GM19193 (cell line): Measurements from ENCODE around the gene CALCOCO2.
A peak's percentile ranks its signal among the peaks of the same experiment; 100 is the strongest.

Experiments
- POLR2A ChIP-seq: IDR thresholded peaks from 4 replicates; pipeline ENCODE4 v1.6.1; 2011; ENCODE audit not compliant: insufficient read depth, insufficient read length; ENCODE audit errors: extremely low read depth

CALCOCO2 gene

DNA sequence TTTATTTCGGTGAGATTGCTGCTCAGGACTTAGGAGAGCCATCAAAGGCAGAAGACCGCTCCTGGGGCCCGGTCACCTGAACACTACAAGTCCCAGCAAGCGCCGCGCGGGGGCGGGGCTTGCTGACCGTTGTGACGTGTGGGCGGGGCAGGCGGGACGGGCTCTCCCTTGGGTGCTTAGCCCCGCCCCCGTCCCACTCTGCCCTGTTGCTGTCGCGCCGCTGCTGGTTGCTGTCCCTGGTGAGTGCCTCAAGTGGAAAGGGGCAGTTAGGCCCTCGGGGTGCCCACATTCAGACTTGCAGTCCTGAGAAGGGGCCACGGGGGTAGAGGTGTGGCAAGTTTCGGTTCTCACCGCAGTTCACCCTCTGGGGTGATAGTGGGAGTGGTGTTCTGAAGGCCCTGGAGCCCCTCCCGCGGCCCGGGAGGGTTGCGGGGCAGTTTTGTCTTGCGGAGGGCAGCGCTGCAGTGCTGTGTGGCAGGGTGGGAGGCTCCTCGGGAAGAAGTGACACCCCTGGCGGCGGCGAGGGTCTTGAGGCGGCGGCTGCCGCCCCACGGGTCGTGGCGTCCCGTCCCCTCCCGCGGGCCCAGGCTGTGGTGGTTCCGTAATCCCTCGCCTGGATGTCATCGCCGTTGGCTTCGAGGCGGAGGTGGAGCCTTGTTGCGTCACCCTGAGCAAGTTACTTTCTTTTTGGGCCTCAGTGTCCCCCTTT is at the start of gene CALCOCO2:
Gene CALCOCO2 (plus strand): TSS at position 196 of the 709 bp plus-strand sequence. CDS start 10,673 bp downstream, outside the sequence.
- TF ChIP-seq POLR2A = peak; percentile 67

GRCh38 chr17:48787828-48788227 is 43.0 kb upstream of the CALCOCO2 start:
- no peak for TF ChIP-seq POLR2A

GRCh38 chr17:48790607-48791127 is 40.2 kb upstream of the CALCOCO2 start:
- TF ChIP-seq POLR2A = no peak

- no peak for TF ChIP-seq POLR2A
Measured at GRCh38 chr17:48791128-48792032, 39.5 kb upstream of the CALCOCO2 start.

DNA sequence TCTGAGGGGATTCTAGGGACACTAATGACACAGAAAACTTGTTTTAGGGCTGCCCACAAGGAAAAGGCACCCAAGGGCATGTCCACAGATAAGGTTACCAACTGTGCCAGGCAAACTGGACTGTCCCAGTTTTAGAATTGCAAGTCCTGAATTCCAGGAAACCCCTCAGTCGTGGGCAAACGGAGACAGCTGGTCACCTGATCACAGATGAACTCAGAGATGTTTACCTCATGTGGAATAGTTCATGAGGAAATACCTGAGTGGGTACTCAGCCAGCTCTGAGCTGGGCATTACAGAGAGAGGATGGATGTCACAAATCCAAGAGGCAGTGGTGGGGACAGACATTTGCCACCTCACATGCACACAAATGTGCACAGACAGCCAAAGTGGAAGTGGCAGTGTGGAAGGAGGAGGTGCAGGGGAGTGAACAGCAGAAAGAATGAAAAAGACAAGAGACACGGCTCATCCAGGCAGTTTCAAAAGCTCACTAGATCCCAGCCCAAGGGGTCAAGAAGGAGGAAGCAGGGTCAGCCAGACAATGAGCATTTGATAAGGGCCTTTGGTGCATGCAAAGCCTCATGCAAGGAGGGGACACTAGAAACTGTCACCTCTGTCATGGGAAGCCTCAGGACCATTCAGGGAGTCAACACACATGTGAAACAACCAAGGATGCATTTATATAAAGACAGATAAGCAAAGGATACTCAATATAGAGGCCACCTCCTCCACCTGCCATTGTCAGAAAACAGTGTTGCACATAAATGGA is 38.6 kb upstream of the CALCOCO2 start:
- no peak for TF ChIP-seq POLR2A

- TF ChIP-seq POLR2A = no peak
Measured at GRCh38 chr17:48795444-48796162, 35.2 kb upstream of the CALCOCO2 start.

DNA sequence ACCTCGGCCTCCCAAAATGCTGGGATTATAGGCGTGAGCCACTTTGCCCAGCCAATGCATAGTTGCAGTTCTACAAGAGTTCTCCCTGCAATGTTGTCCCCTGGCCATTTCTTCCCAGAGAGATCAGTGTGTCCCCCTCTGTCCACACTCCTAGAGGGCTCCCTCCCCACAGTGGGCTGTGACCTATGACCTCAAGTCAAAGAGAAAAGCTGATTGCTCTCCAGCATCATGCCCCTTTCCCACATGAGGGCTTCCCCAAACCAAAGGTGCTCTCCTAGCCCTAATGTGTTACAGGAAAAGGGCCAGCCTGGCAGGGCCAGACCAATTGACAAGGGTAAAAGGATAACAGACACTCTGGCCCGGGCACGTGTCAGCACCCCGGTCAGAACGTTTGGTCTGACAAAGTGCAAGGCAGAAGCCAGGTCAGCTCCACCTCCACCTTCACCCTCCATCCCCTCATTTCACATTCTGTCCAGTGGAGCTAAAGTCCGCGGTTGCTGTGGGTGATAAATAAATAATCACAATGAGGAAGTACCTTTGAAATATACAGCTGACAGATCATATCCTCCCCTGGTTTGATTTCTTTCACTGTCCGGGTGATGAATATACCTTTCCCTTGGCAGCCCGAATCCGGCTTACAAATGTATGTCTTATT is 31.6 kb upstream of the CALCOCO2 start:
- TF ChIP-seq POLR2A = no peak

DNA sequence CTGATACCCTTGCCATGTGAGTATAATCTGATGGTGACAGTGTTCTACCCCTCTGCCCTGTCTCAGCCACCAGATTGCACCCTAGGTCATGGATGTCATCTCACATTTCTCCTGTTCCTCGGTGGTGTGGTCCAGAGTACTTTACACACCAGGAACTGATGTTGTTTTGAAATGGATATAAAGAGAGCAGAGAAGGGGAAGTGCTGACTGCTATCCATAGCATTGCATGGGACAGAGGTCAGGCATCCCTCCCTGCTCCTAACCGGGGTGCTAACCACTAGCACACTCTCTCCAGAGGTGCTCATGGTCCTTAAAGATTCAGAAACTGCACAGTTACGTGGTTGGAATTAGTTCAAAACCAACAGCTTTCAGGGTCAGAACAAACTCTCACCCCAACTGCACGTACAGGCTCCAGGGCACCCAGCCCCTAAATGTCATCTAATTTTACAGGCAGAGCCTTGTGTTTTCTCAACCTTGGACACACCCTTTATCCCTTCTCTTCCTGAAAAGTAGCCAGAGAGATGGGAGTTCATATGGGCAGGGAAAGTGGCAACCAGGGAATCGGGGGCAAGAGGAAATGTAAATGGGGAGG is 30.1 kb upstream of the CALCOCO2 start:
- TF ChIP-seq POLR2A = no peak

DNA sequence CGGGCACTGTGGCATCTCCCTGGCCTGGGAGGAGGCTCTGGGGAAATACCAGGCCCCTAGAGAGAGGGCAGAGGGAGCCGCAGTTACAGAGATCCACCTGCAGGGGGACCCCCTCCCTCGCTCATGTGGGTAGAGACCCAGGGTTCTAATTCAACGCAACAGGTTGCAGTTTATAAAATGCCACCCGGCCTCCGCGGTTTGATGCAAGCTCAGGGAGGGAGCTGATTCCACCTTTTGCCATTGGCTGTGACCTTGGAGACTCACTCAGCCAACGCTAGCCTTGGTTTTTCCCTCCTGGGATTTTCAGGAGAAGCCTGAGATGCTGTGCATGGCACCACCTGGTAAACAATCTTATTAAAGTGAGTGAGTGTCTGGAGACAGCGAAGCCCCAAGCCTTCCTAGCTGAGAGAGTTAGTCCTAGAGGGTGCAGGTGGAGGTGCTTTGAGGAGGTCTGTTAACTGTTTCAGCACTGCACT is 25.9 kb upstream of the CALCOCO2 start:
- TF ChIP-seq POLR2A = no peak

DNA sequence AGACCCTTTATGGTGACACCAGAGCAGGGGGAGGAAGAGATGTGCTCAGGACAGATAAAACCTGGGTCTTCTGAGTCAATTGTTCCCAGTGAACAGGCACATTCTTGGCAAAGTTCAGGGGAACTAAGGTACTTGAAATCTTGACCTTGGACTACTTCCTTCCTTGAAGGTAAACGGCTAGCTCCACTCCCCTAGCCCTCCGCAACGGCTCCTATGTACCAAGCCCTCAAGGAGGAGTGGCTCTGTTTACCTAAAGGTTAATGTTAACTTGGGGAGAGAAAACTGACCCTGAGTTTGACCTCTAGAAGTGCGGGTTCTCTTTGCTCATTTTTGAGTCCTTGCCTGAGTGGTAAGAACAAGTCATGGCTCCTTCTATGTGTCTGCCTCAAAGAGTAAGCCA is 21.7 kb upstream of the CALCOCO2 start:
- no peak for TF ChIP-seq POLR2A

GRCh38 chr17:48812001-48812400 is 18.8 kb upstream of the CALCOCO2 start:
- TF ChIP-seq POLR2A = no peak

- no peak for TF ChIP-seq POLR2A
Measured at GRCh38 chr17:48814504-48814903, 16.3 kb upstream of the CALCOCO2 start.

DNA sequence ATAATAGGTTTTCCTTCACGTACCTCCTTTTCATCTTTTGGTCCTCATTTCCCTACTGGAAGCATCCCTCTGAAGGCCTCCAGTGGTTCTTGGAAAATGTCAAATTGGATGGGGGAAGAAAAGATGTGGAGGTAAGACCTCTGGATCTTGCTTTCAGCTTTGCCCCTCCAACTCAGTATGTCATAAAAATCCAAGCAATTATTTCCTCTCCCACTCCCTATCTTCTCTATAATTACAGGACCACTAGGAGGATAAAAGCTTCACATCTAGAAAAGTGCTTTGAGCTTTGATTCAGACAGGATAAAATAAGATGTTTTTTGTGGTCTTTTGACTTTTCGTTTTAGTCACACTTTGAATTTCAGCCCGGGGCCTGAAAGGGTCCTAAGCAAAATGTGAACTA is 15.5 kb upstream of the CALCOCO2 start:
- no peak for TF ChIP-seq POLR2A
